RWPE1 (cell line): ENCODE data around the gene GOLGA5.

Source experiments
- CTCF ChIA-PET: fragments of 350-600 bp; sonication (Branson Sonifier 250); formaldehyde crosslinking; extraction: SDS; loops from one replicate; lab custom pipeline; 2021; lab: Yijun Ruan, JAX
- POLR2A ChIA-PET: fragments of 400-600 bp; formaldehyde crosslinking; extraction: SDS; loops from one replicate; lab custom pipeline; 2020; ENCODE audit warnings: antibody characterized with exemption; ENCODE audit not compliant: low non-redundant PET; lab: Yijun Ruan, JAX
- DNase-seq: peaks from one replicate; pipeline ENCODE4 v3.0.0; 2012; ENCODE audit warnings: low spot score
- H3K27ac ChIP-seq: fragments of 450-650 bp; 2 replicates; pipeline ENCODE4 v1.5.1; 2017
- CTCF ChIP-seq: fragments of 450-650 bp; conservative IDR thresholded peaks from 2 replicates; pipeline ENCODE4 v1.5.1; 2017; ENCODE audit warnings: low read depth, mild to moderate bottlenecking

Gene GOLGA5

GRCh38 chr14:92860049-92860840, 66.1 kb downstream of the GOLGA5 start:
- no peak for TF ChIP-seq CTCF
- POLR2A ChIA-PET, result no interaction called here
- no peak for DNase-seq
- H3K27ac ChIP-seq, result no peak overlapping the region
- CTCF ChIA-PET, result no interaction called here

GRCh38 chr14:92861856-92862745, 68.0 kb downstream of the GOLGA5 start:
- TF ChIP-seq CTCF, result no peak
- H3K27ac ChIP-seq, result no peak overlapping the region
- DNase-seq, result no peak
- POLR2A ChIA-PET, result no interaction called here
- CTCF ChIA-PET, result no interaction called here

GRCh38 chr14:92863286-92864080, 69.4 kb downstream of the GOLGA5 start:
- DNase-seq, result no peak
- no peak for TF ChIP-seq CTCF
- ChIA-PET CTCF (no interaction called here), POLR2A (no interaction called here)
- no peak overlapping the region for H3K27ac ChIP-seq

- CTCF ChIA-PET, result interaction anchor here (0.5 to 0.7 kb wide), 2 partner anchors 266 to 598 kb away, joined by 3 read pairs; no protein-coding TSS in a partner anchor
Measured at GRCh38 chr14:92865674-92866073, 71.6 kb downstream of the GOLGA5 start.

GRCh38 chr14:92866181-92866752, 72.2 kb downstream of the GOLGA5 start:
- no peak for DNase-seq
- TF ChIP-seq CTCF, result no peak
- CTCF ChIA-PET, result interaction anchor here (0.6 kb wide), 1 partner anchor 15 kb away, joined by 6 read pairs; no protein-coding TSS in a partner anchor
- no peak overlapping the region for H3K27ac ChIP-seq
- POLR2A ChIA-PET, result no interaction called here

More at GRCh38 chr14:92865674-92866073, 71.6 kb downstream of the GOLGA5 start:
- DNase-seq, result no peak
- no peak overlapping the region for H3K27ac ChIP-seq
- TF ChIP-seq CTCF, result no peak
- POLR2A ChIA-PET, result no interaction called here
